HG03060 (cell line): ENCODE measurements around the gene AAMP.

Experiments
- ATAC-seq: cut with Tn5 transposase; IDR thresholded peaks from one replicate; pipeline ENCODE4 v1.9.1; 2021; ENCODE audit warnings: low read depth, moderate number of reproducible peaks; ENCODE audit not compliant: unreplicated experiment

The AAMP gene

DNA sequence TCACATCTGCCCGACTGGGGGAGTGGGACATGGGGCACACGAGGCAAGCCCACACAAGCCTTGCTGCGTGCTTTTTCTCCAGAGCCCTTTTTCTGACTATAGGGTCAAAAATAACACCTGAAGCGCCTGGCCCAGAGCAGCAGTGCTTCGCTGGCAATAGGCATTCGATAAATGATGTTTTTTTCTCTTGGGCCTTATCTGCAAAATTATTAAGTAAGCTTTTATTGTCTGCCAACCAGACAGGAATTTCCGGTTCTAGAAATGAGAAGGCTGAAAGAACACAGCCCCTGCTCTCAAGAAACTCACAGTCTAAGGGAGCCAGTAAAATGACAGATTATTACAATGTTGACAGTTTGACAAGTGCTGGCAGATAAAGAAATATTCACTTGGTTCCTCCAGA, 25.1 kb upstream of the AAMP start:
- ATAC-seq: no peak

GRCh38 chr2:218294430-218295022, 24.6 kb upstream of the AAMP start:
- no peak for ATAC-seq

DNA sequence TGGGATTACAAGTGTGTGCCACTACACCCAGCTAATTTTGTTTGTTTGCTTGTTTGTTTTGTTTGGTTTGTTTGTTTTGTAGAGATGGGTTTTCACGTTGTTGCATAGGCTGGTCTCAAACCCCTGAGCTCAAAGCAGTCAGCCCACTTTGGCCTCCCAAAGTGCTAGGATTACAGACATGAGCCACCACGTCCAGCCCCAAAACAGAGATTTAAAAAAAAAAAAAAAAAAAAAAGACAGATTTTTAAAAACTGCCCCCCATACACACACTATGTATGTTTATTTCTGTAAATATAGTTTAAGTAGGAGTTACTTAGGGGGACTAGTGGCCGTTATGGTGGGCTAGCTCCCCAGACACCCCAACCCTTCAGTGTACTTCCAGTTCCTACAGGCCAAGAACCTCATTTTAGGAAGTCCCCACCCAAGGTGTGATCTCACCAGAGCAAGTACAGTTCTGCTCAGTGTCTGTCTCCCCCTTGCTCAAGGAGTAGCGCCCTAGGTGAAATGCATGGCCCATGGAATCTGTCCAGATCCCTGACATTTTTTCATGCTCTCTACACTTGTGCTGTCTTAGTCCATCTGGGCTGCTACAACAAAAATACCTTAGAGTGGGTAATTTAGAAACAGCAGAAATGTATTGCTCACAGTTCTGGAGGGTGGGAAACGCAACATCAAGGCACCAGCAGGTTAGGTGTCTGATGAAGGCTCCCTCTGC, 23.9 kb upstream of the AAMP start:
- no peak for ATAC-seq

DNA sequence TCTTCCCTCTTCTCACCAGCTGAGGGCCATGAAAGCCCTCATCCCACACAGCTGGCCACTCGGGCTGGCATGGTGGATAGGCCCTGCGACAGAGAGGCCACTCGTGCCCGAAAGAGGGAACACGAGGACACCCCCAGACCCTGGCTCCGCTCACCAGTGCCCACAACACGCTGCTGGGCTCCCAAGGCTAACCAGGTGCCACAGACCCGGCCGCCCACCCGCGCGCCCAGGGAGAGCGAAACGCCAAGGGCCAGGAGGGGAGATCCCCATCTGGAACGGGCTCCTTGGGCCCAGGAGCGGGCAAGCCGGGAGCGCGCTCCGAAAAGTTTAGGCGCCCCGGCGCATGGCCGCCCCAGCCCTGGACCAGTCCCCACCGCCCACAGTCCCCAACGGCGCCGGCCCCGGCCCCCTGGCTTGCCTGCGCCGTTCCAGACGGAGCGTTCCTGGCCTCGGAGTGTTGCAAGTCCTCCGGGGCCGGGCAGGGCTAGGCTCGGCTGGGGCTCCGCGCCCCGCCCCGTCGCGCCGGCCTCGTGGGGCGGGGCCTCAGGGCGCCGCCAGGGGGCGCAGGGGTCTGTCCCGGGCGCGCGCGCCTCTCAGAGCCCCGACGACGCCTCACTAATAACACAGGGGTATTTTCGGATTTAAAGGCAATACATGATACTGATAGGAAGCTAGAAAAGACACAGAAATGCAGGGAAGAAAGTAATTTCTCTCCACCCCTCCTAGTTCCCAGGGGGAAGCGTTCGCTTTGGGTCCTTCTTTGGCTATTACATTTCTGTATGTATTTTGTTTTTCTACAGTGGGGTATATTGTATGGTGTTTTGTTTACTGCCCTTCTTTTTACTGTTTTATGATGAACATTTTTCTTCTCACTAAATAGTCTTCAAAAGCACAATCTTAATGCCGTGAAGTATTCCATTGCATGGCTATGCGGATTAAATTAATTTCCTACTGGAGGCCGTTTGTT, 22.4 kb upstream of the AAMP start, which contains the start of gene TMBIM1:
TSS of gene TMBIM1 (minus strand) at position 456 of the 967 bp plus-strand sequence. CDS start 10,362 bp downstream, outside the sequence.
- ATAC-seq: peak; percentile 26

- ATAC-seq: no peak
Observed at GRCh38 chr2:218291318-218292047, 21.5 kb upstream of the AAMP start.

DNA sequence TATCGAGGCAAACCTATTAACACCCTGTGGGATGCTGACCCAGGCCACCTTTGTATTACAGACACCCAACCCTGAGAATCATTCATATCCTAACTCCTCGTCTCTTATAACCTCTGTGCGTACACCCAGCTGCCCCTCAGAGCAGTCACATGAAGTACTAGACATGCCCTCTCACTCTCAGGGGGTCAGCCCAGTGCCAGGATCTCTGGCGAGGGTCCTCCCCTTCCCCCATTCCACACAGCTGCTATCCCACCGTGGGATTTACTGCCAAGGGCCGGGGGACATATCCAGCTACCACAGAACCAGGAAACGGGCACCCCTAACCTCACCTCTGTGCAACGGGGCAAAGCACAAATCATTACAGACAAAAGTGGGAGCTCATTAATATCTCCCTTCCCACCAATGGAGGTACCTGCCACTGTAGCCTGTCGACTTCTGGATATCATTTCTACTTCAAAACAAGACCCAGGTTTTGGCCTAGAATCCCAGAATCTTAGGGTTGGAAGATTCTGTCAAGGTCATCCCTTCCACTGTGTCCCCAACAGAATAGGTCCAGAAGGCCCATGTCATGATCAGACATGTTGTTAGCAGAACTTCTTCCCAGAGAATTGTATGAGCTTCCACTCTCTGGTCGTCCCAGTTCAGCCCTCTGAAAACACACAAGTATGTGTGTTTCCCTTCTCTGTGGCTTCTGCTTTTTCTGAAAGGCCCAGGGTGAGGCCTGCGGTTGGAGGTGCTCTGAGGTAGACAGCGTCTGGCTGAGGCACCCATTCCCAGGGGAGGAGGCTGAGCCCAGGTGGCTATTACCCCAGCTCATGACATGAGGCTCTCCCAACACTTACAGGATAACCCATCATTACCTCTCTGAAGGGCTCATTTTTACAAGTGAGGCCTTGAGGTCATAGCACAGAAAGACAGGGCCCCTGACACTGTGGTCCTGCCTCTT, 20.7 kb upstream of the AAMP start:
- ATAC-seq: peak; percentile 37

GRCh38 chr2:218289639-218290315, 19.8 kb upstream of the AAMP start:
- ATAC-seq: no peak

GRCh38 chr2:218286570-218287459, 16.9 kb upstream of the AAMP start:
- no peak for ATAC-seq

GRCh38 chr2:218285604-218286003, 15.7 kb upstream of the AAMP start:
- ATAC-seq: no peak

DNA sequence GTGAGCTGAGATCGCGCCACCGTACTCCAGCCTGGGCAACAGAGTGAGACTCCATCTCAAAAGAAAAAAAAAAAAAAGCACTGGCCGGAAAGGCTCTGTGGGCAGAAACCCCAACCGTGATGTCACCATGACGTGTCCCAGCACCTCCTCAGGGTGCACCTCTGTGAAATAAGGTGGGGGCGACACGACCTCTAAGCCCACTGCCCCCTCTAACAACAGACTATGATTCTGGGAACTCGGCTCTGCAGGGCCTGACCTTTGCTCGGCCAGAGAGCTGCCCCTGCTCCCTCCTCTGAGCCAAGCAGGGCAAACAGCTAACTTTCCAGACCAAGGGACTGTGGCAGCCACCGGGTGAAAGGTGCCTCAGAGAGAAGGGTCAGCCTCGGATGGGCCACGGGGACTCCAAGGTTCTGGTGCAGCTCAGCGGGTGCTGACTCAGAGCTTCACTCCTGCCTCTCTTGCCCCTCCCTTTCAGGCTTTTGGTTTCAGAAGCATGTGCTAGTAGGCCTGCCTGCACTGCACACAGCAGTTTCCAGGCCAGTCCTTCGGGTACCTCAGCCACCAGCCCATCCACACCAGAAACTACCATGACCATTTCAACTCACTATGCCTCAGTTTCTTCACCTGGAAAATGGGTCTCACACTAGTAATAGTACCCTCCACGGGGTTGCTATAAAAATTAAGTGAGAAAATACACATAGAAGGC, 14.3 kb upstream of the AAMP start:
- no peak for ATAC-seq

- ATAC-seq: no peak
Observed at GRCh38 chr2:218282173-218282991, 12.4 kb upstream of the AAMP start.

DNA sequence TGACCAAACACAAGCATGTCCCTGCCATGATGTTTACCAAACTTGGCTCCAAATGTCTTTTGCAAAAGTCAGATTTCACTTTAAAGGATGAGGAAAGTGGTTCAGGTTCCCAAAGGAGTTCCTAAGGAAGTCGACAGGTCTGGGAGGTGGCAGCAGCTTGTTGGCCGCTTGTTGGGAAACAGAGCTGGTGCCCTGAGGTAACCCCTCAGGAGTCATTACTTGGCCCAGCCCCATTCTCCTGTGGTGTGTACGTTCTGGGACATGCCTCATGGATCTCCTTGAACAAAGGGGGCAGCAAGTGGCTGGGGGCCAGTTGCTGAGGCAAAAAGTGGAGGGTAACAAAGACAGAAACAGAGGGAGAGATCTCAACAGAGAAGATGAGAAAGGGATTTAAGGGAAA, 11.5 kb upstream of the AAMP start:
- ATAC-seq: no peak

DNA sequence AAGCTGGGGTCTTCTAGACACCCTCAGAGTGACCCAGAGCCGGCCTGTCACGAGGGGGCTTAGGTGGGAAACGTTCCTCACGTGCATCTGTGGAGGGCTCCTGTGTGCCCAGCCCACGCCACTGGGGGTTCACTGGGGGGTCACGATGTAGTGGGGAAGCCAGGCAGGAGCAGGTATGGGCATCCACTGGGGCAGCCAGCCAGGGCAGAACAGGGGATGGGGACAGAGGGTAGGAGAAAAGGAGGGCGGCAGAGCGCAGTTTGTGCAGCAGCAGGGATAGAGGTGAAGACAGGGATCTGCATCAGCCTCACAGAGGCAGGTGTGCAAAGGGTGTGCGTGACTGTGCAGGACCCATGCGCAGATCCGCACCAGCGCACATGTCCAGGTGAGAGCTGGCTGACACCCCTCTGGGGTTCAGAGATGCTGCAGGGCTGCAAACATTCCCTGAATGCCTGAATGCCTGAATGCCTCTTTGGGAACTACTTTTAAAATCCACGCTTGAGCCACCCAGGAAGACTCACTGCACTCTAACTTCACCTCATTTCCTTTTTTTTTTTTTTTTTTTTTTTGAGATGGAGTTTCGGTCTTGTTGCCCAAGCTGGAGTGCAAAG, 10.4 kb upstream of the AAMP start:
- ATAC-seq: no peak

DNA sequence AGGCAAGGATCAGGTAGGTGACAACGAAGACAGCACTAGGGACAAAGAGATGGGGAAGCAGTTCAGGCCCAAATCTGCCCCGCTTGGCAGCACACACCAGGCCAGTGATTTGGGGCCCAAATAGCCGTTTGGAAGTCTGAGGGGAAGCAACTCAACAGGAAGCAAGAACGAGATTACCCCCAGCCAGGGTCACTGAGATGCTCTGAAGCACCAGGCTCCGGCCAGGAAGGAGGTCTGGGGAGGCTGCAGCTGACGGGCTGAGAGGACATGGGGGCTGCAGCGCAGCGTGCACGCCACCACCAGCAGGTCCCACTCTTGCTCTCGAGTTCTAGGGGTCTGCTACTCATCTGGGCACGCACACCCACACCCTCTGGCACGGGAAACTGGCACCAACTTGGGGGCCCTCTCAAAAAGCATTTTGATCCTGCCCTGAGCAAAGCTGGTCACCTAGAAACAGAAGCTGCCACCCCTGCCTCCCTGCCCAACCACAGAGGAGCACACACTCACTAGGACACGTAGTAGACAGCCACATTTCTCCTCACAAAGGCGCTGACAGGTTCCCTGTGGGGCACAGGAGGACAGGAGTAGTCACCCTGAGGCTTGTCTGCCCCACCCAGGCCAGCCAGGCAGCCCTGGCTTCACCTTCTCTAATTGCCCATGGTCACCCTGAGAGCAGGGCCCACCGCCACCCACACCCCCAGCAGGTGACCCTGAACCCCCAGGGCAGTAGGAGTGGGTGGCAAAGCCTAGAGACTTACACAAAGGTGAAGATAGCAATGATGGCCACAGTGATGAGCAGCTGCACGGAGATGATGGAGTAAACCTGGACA, 8.8 kb upstream of the AAMP start:
- ATAC-seq: no peak

DNA sequence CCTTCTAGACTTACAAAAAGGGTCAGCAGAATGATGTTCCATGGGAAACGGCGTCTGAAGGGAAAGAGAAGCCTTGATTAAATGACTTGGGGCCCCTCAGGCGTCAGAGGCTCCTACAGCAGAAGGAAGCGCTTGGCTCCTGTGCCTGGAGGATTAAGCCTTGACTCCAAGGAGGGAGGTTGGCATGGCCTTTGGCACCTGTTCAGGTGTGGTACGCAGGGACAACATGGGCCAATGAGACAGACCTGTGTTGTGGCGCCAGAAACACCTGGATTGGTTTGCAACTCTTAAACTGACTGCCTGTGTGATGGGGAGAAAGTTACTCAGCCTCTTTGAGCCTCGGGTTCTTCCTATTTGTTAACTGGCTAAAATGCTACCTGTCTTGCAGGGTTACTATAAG, 8.0 kb upstream of the AAMP start:
- no peak for ATAC-seq
